GM19099 (cell line): ENCODE data around the gene TGM4.

ENCODE experiments used
- POLR2A ChIP-seq: IDR thresholded peaks from 3 replicates; pipeline ENCODE4 v1.6.1; 2011; ENCODE audit warnings: low read depth; ENCODE audit not compliant: insufficient read length; ENCODE audit errors: extremely low read depth

TGM4 gene

GRCh38 chr3:44952689-44953088 lies 78.3 kb downstream of the TGM4 start:
- TF ChIP-seq POLR2A = no peak

- TF ChIP-seq POLR2A = no peak
Measured at GRCh38 chr3:44954304-44954703, 79.9 kb downstream of the TGM4 start.

DNA sequence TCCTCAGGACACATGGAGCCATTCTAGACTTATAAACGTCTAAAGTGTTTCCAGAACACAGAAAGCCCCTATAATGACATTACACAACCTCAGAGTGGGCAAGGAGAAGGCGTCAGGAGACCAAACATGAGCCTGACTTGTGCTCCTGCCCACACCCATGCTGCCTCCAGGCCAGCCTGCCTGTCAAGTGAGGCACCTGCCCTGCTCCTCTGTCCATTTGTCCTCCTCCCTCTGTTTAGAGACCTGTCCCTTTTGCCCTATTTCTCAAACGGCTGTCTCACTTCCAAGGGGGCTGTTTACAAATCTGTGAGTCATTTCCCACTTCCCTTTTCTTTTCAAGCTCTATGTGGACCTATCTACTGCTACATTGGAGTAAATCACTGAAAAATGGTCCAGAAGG lies 80.6 kb downstream of the TGM4 start:
- no peak for TF ChIP-seq POLR2A

- no peak for TF ChIP-seq POLR2A
Measured at GRCh38 chr3:44955917-44956316, 81.5 kb downstream of the TGM4 start.

GRCh38 chr3:44957986-44958385 lies 83.6 kb downstream of the TGM4 start:
- no peak for TF ChIP-seq POLR2A

GRCh38 chr3:44958386-44958785 lies 84.0 kb downstream of the TGM4 start:
- TF ChIP-seq POLR2A = no peak

DNA sequence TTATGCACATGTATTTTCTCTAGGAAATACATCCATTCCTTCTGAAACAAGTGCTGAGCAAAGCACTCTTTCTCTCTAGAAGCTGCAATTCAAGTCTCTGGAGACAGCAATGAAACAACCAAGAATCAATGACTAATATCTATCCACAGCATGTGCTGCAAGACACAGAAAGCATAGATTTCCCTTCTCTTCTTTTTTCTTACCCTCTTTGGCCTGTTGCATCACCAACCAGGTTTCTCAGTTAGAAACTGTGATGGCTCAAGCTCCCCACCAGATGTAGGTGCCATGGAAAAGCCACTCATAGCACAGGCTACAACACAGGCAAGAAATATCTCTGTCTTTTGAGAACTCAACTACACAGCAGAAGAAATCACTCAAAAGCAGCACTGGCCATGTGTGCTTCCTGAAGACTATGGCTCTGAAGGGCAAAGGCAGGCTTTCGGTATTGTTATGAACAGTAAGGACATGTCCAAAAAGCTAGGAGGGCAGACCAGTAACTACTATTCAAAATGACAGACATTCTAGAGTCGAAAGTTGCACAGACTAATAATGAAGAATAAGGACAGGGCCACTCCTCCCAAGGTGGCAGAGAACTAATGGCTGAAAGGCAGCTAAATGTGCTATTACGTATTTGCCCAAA lies 86.1 kb downstream of the TGM4 start:
- no peak for TF ChIP-seq POLR2A

GRCh38 chr3:44961888-44962287 lies 87.5 kb downstream of the TGM4 start:
- no peak for TF ChIP-seq POLR2A

DNA sequence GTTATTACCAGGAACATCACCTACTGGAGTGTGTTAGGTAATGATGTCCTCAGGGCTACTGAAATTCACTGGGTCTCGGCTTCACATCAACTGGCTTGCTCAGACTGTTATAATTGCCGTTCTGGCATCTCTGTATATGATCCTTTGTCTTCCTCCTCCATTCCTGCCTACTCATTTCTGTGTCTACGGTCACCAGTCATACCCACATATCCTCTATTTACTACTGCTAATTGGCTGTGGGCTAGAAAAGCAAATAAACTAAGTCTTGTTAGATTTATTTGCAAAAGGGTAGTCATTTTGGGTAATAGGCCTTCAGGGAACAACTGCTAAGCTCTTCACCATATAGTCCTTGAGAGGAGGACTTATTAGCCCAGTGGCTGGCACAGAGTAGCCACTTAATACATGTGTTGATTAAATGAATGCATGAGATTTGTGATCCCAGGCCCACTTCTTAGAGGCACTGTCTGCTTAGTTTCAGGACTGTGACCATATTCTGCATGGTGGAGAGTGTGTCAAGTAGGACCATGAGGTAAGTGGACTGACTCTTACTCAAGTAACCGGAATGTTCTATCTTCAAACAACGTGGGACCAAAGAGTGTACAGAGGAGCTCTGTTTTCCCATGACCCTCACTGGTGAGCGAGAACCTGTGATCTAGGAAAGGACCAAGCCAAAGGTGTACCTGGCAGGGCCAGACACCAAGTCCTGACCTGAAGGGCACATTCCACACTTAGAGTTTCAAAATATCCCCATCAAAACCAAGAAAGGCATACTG lies 88.4 kb downstream of the TGM4 start:
- TF ChIP-seq POLR2A = no peak

GRCh38 chr3:44963571-44964325 lies 89.3 kb downstream of the TGM4 start:
- no peak for TF ChIP-seq POLR2A
